A172 (cell line): ENCODE results near the gene CFAP298. TPM values are rescaled to one million over a fixed set of nuclear protein-coding genes. Genes with fewer than 3 reads are reported as not detected.
A peak's percentile ranks its signal among the peaks of the same experiment; 100 is the strongest.
"Not testable (repeated sequence)": the region's sequence is repeated elsewhere in the genome, so short reads cannot be mapped to it uniquely, and the experiment has no call there.

Experiments
- DNase-seq: peaks from one replicate; pipeline ENCODE4 v3.0.0-alpha.2; 2015; ENCODE audit warnings: low spot score
- total RNA-seq: library from RNA; depleted of rRNA; stranded (reverse); fragments of >200 nt; shearing (Covaris generic); gene quantifications from 2 replicates; pipeline ENCODE4 v1.2.3, GENCODE V29; 2014; rRNA removed

CFAP298 gene
- 72.1 and 116 TPM in 2 replicates for total RNA-seq

- DNase-seq, result peak; percentile 95
Observed at GRCh38 chr21:32612075-32612998, at the start of gene CFAP298. Gene CFAP298 (minus strand): TSS chr21:32612377. CDS start chr21:32612243, 134 bp downstream.

GRCh38 chr21:32661026-32661782 is 49.0 kb upstream of the CFAP298 start:
- not testable (repeated sequence) for DNase-seq

GRCh38 chr21:32658524-32658923 is 46.3 kb upstream of the CFAP298 start:
- no peak for DNase-seq

- DNase-seq, result peak; percentile 29
Observed at GRCh38 chr21:32653326-32653901, 41.2 kb upstream of the CFAP298 start.

GRCh38 chr21:32648165-32648564 is 36.0 kb upstream of the CFAP298 start:
- no peak for DNase-seq

GRCh38 chr21:32645261-32646182 is 33.3 kb upstream of the CFAP298 start:
- DNase-seq, result no peak

GRCh38 chr21:32641710-32642698 is 29.8 kb upstream of the CFAP298 start:
- DNase-seq, result no peak

- DNase-seq, result peak; percentile 69
Observed at GRCh38 chr21:32626621-32627196, 14.5 kb upstream of the CFAP298 start.

GRCh38 chr21:32618218-32618617 is 6.0 kb upstream of the CFAP298 start:
- not testable (repeated sequence) for DNase-seq

GRCh38 chr21:32613436-32614043 is 1.4 kb upstream of the CFAP298 start:
- no peak for DNase-seq

- no peak for DNase-seq
Observed at GRCh38 chr21:32612999-32613337, 791 bp upstream of the CFAP298 start.

- peak; percentile 11 for DNase-seq
Observed at GRCh38 chr21:32611471-32611997, 643 bp downstream of the CFAP298 start.

GRCh38 chr21:32610940-32611339 is 1.2 kb downstream of the CFAP298 start:
- DNase-seq, result not testable (repeated sequence)

- DNase-seq, result no peak
Observed at GRCh38 chr21:32608851-32609250, 3.3 kb downstream of the CFAP298 start.

GRCh38 chr21:32605469-32605868 is 6.7 kb downstream of the CFAP298 start:
- no peak for DNase-seq

- no peak for DNase-seq
Observed at GRCh38 chr21:32604464-32604863, 7.7 kb downstream of the CFAP298 start.

- DNase-seq, result no peak
Observed at GRCh38 chr21:32603131-32603530, 9.0 kb downstream of the CFAP298 start.

GRCh38 chr21:32602099-32602498 is 10.1 kb downstream of the CFAP298 start:
- DNase-seq, result no peak

GRCh38 chr21:32599526-32599925 is 12.7 kb downstream of the CFAP298 start:
- DNase-seq, result no peak
